Epithelial cell of umbilical artery (primary cell): ENCODE results near the gene KRT81. TPM values are rescaled to one million over a fixed set of nuclear protein-coding genes. Genes with fewer than 3 reads are reported as not detected.

Experiments
- total RNA-seq: library from RNA; depleted of rRNA; stranded (reverse); fragments of >200 nt; gene quantifications from 2 replicates; pipeline ENCODE4 v1.2.3, GENCODE V29; 2014

Gene KRT81
- total RNA-seq: 0.32 TPM in 1 of 2 replicates, not detected in the other

DNA sequence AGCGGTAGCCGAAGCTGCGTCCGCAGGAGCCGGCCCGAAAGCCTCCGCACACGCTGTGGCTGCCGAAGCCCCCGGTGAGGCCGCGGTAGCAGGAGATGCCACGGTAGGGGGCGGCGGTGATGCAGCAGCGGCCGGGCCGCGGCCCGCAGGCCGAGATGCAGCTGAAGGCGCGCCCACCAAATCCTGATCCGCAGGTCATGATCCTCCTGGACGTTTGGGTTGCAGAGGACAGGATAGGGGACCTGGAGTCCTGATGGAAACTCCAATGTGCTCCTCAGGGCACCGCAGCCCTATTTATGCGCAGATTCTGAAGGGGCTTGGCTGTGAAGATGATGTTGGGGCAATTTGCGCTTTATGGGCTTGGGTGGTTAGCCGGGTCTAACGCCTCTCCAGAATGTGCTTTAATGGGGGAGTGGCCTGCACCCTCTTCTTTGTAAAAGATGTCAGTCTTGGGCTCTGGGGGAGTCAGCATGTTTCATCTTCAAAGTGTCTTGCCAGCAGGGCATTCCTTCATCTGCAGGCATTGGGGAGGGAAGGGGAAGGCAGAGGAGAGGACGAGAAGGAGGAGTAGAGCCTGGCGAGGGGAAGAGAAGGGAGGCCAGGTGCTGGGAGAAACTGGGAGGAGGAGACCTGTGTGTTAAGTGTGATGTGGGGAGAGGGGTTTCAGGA is at the start of gene KRT81:
Gene KRT81 (minus strand): TSS at position 268 of the 669 bp plus-strand sequence. CDS start 69 bp downstream, at position 199.

DNA sequence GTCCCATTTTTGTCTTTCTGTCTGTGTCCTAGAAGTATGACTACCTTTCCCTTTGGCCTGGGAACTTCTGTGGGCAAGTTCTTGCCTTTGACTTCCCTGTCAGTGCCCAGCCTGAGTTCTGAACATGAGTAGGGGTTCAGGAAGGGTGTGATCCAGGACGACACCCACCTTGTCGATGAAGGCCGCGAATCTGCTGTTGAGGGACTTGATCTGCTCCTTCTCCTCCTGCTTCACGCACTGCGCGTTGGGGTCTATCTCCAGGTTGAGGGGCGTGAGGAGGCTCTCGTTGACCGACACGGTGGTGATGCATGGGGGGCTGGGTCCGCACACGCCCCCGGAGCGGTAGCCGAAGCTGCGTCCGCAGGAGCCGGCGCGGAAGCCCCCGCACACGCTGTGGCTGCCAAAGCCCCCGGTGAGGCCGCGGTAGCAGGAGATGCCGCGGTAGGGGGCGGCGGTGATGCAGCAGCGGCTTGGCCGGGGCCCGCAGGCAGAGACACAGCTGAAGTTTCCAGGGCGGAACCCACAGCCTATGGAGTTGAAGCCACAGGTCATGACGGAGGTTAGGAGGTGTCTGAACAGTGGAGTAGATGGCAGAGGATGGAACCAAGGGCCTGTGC is 29.6 kb upstream of the KRT81 start, which contains the start of gene KRT83:
Gene KRT83 (minus strand): TSS at position 615 of the 617 bp plus-strand sequence. CDS start 63 bp downstream, at position 552.

DNA sequence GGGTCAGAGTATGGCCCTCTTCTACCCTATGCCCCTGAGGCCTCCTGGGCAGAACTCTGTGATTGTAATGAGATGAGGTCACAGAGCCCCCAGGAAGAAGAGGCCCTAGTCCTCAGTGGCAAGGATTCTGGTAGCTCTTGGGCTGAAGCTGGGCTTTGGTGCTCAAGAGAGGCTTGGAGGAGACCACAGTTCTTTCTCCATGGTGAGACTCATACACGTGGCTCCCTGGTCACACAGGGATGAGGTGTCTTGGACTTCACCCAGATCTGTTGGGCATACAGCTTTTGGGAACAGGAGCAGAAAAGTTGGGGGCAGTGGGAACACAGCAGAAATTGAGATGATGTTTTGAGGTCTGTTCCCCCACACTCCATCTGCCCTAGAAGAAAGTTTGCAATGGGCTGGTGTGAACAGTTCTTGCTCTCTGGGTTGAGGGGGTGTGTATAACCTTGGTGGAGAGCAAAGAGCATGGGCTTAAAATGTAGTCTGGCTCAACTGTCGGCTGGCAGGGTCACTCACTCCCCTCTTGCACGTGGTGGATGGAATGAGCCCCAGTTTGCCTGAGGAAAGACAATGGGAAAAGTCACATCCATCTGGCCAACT is 16.7 kb downstream of the KRT81 start, which contains the start of gene KRT86:
Gene KRT86 (plus strand): TSS at position 125 of the 600 bp plus-strand sequence. CDS start 27,272 bp downstream, outside the sequence.

Other genes starting within 250 kb of the KRT81 start
- 0.46 and 0.97 TPM in 2 replicates for gene NR4A1, start 240.1 kb downstream of the KRT81 start, total RNA-seq
- gene ATG101, start 221.6 kb downstream of the KRT81 start, total RNA-seq: 89.5 and 90.6 TPM in 2 replicates
- not detected in 2 replicates for gene SMIM41, start 211.8 kb downstream of the KRT81 start, total RNA-seq
- gene KRT80, start 99.5 kb downstream of the KRT81 start, total RNA-seq: 11.1 and 11.4 TPM in 2 replicates
- 33.4 and 450 TPM in 2 replicates for gene KRT7, start 58.3 kb downstream of the KRT81 start, total RNA-seq
- 0.15 TPM in 1 of 2 replicates, not detected in the other for gene KRT86, start 16.9 kb downstream of the KRT81 start, total RNA-seq
- gene KRT83, start 29.9 kb upstream of the KRT81 start, total RNA-seq: not detected in 2 replicates
- gene KRT85, start 75.9 kb upstream of the KRT81 start, total RNA-seq: not detected in 2 replicates
- not detected in 2 replicates for gene KRT84, start 94.1 kb upstream of the KRT81 start, total RNA-seq
- gene KRT82, start 114.8 kb upstream of the KRT81 start, total RNA-seq: not detected in 2 replicates
- gene KRT75, start 142.8 kb upstream of the KRT81 start, total RNA-seq: under 0.01 and 2.6 TPM in 2 replicates
- not detected in 2 replicates for gene KRT6B, start 160.6 kb upstream of the KRT81 start, total RNA-seq
- gene KRT6C, start 182.3 kb upstream of the KRT81 start, total RNA-seq: not detected in 2 replicates
- 0.30 TPM in 1 of 2 replicates, not detected in the other for gene KRT6A, start 201.7 kb upstream of the KRT81 start, total RNA-seq
- under 0.01 and 0.91 TPM in 2 replicates for gene KRT5, start 228.9 kb upstream of the KRT81 start, total RNA-seq